Esophagus squamous epithelium (tissue), 5 donors: ENCODE measurements around the gene ENOX1. TPM values are rescaled to one million over a fixed set of nuclear protein-coding genes. Genes with fewer than 3 reads are reported as not detected.

Source experiments
- DNase-seq: peaks from one replicate; lab custom pipeline; 2025; lab: John Stamatoyannopoulos, UW
- H3K27ac ChIP-seq, 4 donors: fragments of 200-600 bp; sonication (generic); one replicate each; pipeline ENCODE4 v1.5.1; 2016 to 2019; ENCODE audit warnings: mild to moderate bottlenecking in 1 of 4
- H3K27me3 ChIP-seq, 4 donors: fragments of 200-600 bp; sonication (generic); 1 replicate in 3 of 4; 2 replicates in 1 of 4; pipeline versions ENCODE4 v1.5.1 to v1.6.0; 2017 to 2021; ENCODE audit warnings: antibody characterized with exemption in 1 of 4
- H3K36me3 ChIP-seq, 3 donors: fragments of 200-600 bp; sonication (generic); one replicate each; pipeline ENCODE4 v1.5.1; 2016 to 2019
- H3K4me1 ChIP-seq, 3 donors: fragments of 200-600 bp; sonication (generic); one replicate each; pipeline ENCODE4 v1.5.1; 2017 to 2019
- H3K4me3 ChIP-seq, 4 donors: fragments of 200-600 bp; sonication (generic); 1 replicate in 3 of 4; 2 replicates in 1 of 4; pipeline ENCODE4 v1.5.1; 2016 to 2019; ENCODE audit warnings: mild to moderate bottlenecking in 2 of 4, moderate library complexity in 1 of 4
- H3K9me3 ChIP-seq, 3 donors: fragments of 200-600 bp; sonication (generic); one replicate each; pipeline ENCODE4 v1.5.1; 2016 to 2019
- CTCF ChIP-seq, 6 experiments: fragments of 450-650 bp in 4 of 6; fragments of 200-600 bp in 2 of 6; sonication (generic) in 2 of 6; IDR thresholded peaks; one replicate each; pipeline ENCODE4 v1.5.1; 2016 to 2019; ENCODE audit warnings: antibody characterized with exemption in 6 of 6, mild to moderate bottlenecking in 4 of 6, moderate library complexity in 4 of 6
- POLR2A ChIP-seq, 4 donors: fragments of 450-650 bp; IDR thresholded peaks; one replicate each; pipeline ENCODE4 v1.6.1; 2017; ENCODE audit warnings: antibody characterized with exemption in 4 of 4, mild to moderate bottlenecking in 4 of 4, moderate library complexity in 3 of 4
- WGBS, 2 donors: methylation state at CpG; one replicate each; pipeline ENCODE4 v1.1.5; 2018; 5-methylcytosine and 5-hydroxymethylcytosine counted together
- intact Hi-C: fragments of 100-400 bp; cut with DNase I; formaldehyde crosslinking; loops from one replicate; pipeline ENCODE4 v1.15.0; 2022
- total RNA-seq, 4 donors: library from RNA; depleted of rRNA; stranded (reverse); fragments of >200 nt; gene quantifications; one replicate each; pipeline ENCODE4 v1.1.0, GENCODE V29; 2016
- donor health status: DM: yes; HTN: yes; CAD: no.

Gene ENOX1
- total RNA-seq, 4 donors from 2014 or later, result 0.48 to 0.76 TPM; not detected in 2

- 68 to 80% methylated on average over 6 to 10 of the region's 10 CpGs for WGBS, 2 donors
- Histone ChIP-seq H3K4me1 (no peaks in the 10 kb centered on the region), H3K4me3 (no peak overlapping the region), H3K9me3 (no peaks in the 10 kb centered on the region), H3K27me3 (no peaks in the 10 kb centered on the region), H3K36me3 (no peaks in the 10 kb centered on the region), H3K27ac (no peak overlapping the region)
- intact Hi-C loops, result no loop called here
- TF ChIP-seq CTCF (IDR thresholded peaks at IDR 0.05), result no peak
- no peak for TF ChIP-seq POLR2A (IDR thresholded peaks at IDR 0.05)
- no peak for DNase-seq
Measured at GRCh38 chr13:43448605-43449336, 338.0 kb downstream of the ENOX1 start.

- no peaks in the 10 kb centered on the region for H3K36me3 ChIP-seq
- H3K27ac ChIP-seq, result no peak overlapping the region
- no peaks in the 10 kb centered on the region for H3K9me3 ChIP-seq
- no peak overlapping the region for H3K4me3 ChIP-seq
- intact Hi-C loops, result no loop called here
- no peaks in the 10 kb centered on the region for H3K27me3 ChIP-seq
- no peaks in the 10 kb centered on the region for H3K4me1 ChIP-seq
- TF ChIP-seq CTCF (IDR thresholded peaks at IDR 0.05) (no peak), POLR2A (IDR thresholded peaks at IDR 0.05) (no peak)
- WGBS, 2 donors, result 62 to 90% methylated on average over 1 of the region's 1 CpG
- no peak for DNase-seq
Measured at GRCh38 chr13:43446126-43446525, 340.6 kb downstream of the ENOX1 start.

GRCh38 chr13:43445668-43446067 lies 341.1 kb downstream of the ENOX1 start:
- intact Hi-C loops, result no loop called here
- 65 to 73% methylated on average over 2 of the region's 2 CpGs for WGBS, 2 donors
- H3K27ac ChIP-seq, result no peak overlapping the region
- H3K4me3 ChIP-seq, result no peak overlapping the region
- no peak for TF ChIP-seq POLR2A (IDR thresholded peaks at IDR 0.05)
- TF ChIP-seq CTCF (IDR thresholded peaks at IDR 0.05), result no peak
- H3K9me3 ChIP-seq, result no peaks in the 10 kb centered on the region
- no peak for DNase-seq
- H3K27me3 ChIP-seq, result no peaks in the 10 kb centered on the region
- H3K36me3 ChIP-seq, result no peaks in the 10 kb centered on the region
- no peaks in the 10 kb centered on the region for H3K4me1 ChIP-seq

- H3K4me1 ChIP-seq, result no peaks in the 10 kb centered on the region
- no peak overlapping the region for H3K4me3 ChIP-seq
- no peak for TF ChIP-seq POLR2A (IDR thresholded peaks at IDR 0.05)
- no peak for TF ChIP-seq CTCF (IDR thresholded peaks at IDR 0.05)
- intact Hi-C loops, result no loop called here
- no peak for DNase-seq
- no peaks in the 10 kb centered on the region for H3K9me3 ChIP-seq
- WGBS, 2 donors, result 79 to 83% methylated on average over 4 of the region's 4 CpGs
- no peak overlapping the region for H3K27ac ChIP-seq
- H3K36me3 ChIP-seq, result no peaks in the 10 kb centered on the region
- H3K27me3 ChIP-seq, result no peaks in the 10 kb centered on the region
Measured at GRCh38 chr13:43444081-43444480, 342.7 kb downstream of the ENOX1 start.

- Histone ChIP-seq H3K27me3 (no peaks in the 10 kb centered on the region), H3K9me3 (no peaks in the 10 kb centered on the region), H3K36me3 (no peaks in the 10 kb centered on the region), H3K4me3 (no peak overlapping the region), H3K4me1 (no peaks in the 10 kb centered on the region), H3K27ac (no peak overlapping the region)
- TF ChIP-seq POLR2A (IDR thresholded peaks at IDR 0.05) (no peak), CTCF (IDR thresholded peaks at IDR 0.05) (no peak)
- DNase-seq, result no peak
- intact Hi-C loops, result no loop called here
- WGBS, 2 donors, result 71 to 78% methylated on average over 8 of the region's 8 CpGs
Measured at GRCh38 chr13:43441899-43442499, 344.8 kb downstream of the ENOX1 start.
